Nephron progenitor cell (in vitro differentiated cells): ENCODE data around the gene PRR20C.
"Not testable (repeated sequence)": the region's sequence is repeated elsewhere in the genome, so short reads cannot be mapped to it uniquely, and the experiment has no call there.

Experiments used
- DNase-seq: peaks from one replicate; pipeline ENCODE4 v3.0.0; 2021
- H3K27ac Mint-ChIP-seq: 2 replicates; pipeline ENCODE4 v1.8.0; 2021; ENCODE audit warnings: mild to moderate bottlenecking, moderate library complexity, mixed read lengths
- H3K27me3 Mint-ChIP-seq: 2 replicates; pipeline ENCODE4 v1.8.0; 2021; ENCODE audit warnings: mild to moderate bottlenecking, low read depth, mixed read lengths; ENCODE audit not compliant: poor library complexity
- H3K36me3 Mint-ChIP-seq: 2 replicates; pipeline ENCODE4 v1.8.0; 2021; ENCODE audit warnings: low read depth, mixed read lengths
- H3K4me1 Mint-ChIP-seq: 2 replicates; pipeline ENCODE4 v1.8.0; 2021; ENCODE audit warnings: mixed read lengths
- H3K4me3 Mint-ChIP-seq: 2 replicates; pipeline ENCODE4 v1.8.0; 2021; ENCODE audit warnings: mild to moderate bottlenecking, moderate library complexity, mixed read lengths
- H3K9me3 Mint-ChIP-seq: 2 replicates; pipeline ENCODE4 v1.8.0; 2021; ENCODE audit warnings: mild to moderate bottlenecking, moderate library complexity, mixed read lengths
- CTCF ChIP-seq: fragments of 200-600 bp; sonication (generic); IDR thresholded peaks from 2 replicates; pipeline ENCODE4 v1.5.0; 2021; ENCODE audit warnings: antibody characterized with exemption

PRR20C gene

GRCh38 chr13:57153761-57154160 is at the start of gene PRR20C:
Gene PRR20C (plus strand): TSS chr13:57154061. CDS start chr13:57154448, 387 bp downstream.
- H3K27ac Mint-ChIP-seq, H3K36me3 Mint-ChIP-seq, H3K4me3 Mint-ChIP-seq, H3K9me3 Mint-ChIP-seq, H3K4me1 Mint-ChIP-seq, H3K27me3 Mint-ChIP-seq, DNase-seq: not testable (repeated sequence)

- TF ChIP-seq CTCF = no peak
- Mint-ChIP-seq H3K9me3 (peaks cover 7% of the 10 kb centered on the region), H3K27me3 (no peaks in the 10 kb centered on the region), H3K4me3 (no peak overlapping the region), H3K4me1 (peaks cover 4% of the 10 kb centered on the region), H3K27ac (no peak overlapping the region), H3K36me3 (no peaks in the 10 kb centered on the region)
- no peak for DNase-seq
These were observed 38.9 kb upstream of the PRR20C start for GRCh38 chr13:57114945-57115344.

- H3K9me3 Mint-ChIP-seq = no peaks in the 10 kb centered on the region
- peaks cover 5% of the 10 kb centered on the region for H3K4me1 Mint-ChIP-seq
These were observed 30.2 kb upstream of the PRR20C start for GRCh38 chr13:57123681-57124080.

GRCh38 chr13:57128909-57129308 is 25.0 kb upstream of the PRR20C start:
- H3K27ac Mint-ChIP-seq = no peak overlapping the region
- H3K36me3 Mint-ChIP-seq = no peaks in the 10 kb centered on the region
- H3K4me3 Mint-ChIP-seq = no peak overlapping the region

More at GRCh38 chr13:57123681-57124080, 30.2 kb upstream of the PRR20C start:
- Mint-ChIP-seq H3K27ac (no peak overlapping the region), H3K4me3 (no peak overlapping the region), H3K36me3 (no peaks in the 10 kb centered on the region), H3K27me3 (peaks cover 3% of the 10 kb centered on the region)
- no peak for TF ChIP-seq CTCF
- DNase-seq = no peak

GRCh38 chr13:57136093-57136492 is 17.8 kb upstream of the PRR20C start:
- Mint-ChIP-seq H3K4me1 (no peaks in the 10 kb centered on the region), H3K27ac (no peak overlapping the region), H3K27me3 (no peaks in the 10 kb centered on the region), H3K36me3 (no peaks in the 10 kb centered on the region), H3K4me3 (no peak overlapping the region), H3K9me3 (peaks cover 7% of the 10 kb centered on the region)
- DNase-seq = no peak
- TF ChIP-seq CTCF = no peak

More at GRCh38 chr13:57128909-57129308, 25.0 kb upstream of the PRR20C start:
- TF ChIP-seq CTCF = no peak
- Mint-ChIP-seq H3K9me3 (no peaks in the 10 kb centered on the region), H3K27me3 (peaks cover 3% of the 10 kb centered on the region), H3K4me1 (no peaks in the 10 kb centered on the region)
- no peak for DNase-seq

GRCh38 chr13:57137585-57137984 is 16.3 kb upstream of the PRR20C start:
- no peak overlapping the region for H3K4me3 Mint-ChIP-seq
- no peaks in the 10 kb centered on the region for H3K27me3 Mint-ChIP-seq
- H3K27ac Mint-ChIP-seq = no peak overlapping the region
- H3K4me1 Mint-ChIP-seq = no peaks in the 10 kb centered on the region
- H3K36me3 Mint-ChIP-seq = no peaks in the 10 kb centered on the region
- peaks cover 7% of the 10 kb centered on the region for H3K9me3 Mint-ChIP-seq
- TF ChIP-seq CTCF = no peak
- DNase-seq = no peak
